Measurements from ENCODE around the gene COQ8B.
A peak's percentile ranks its signal among the peaks of the same experiment; 100 is the strongest.
"Not testable (repeated sequence)": the region's sequence is repeated elsewhere in the genome, so short reads cannot be mapped to it uniquely, and the experiment has no call there.

The COQ8B gene

DNA sequence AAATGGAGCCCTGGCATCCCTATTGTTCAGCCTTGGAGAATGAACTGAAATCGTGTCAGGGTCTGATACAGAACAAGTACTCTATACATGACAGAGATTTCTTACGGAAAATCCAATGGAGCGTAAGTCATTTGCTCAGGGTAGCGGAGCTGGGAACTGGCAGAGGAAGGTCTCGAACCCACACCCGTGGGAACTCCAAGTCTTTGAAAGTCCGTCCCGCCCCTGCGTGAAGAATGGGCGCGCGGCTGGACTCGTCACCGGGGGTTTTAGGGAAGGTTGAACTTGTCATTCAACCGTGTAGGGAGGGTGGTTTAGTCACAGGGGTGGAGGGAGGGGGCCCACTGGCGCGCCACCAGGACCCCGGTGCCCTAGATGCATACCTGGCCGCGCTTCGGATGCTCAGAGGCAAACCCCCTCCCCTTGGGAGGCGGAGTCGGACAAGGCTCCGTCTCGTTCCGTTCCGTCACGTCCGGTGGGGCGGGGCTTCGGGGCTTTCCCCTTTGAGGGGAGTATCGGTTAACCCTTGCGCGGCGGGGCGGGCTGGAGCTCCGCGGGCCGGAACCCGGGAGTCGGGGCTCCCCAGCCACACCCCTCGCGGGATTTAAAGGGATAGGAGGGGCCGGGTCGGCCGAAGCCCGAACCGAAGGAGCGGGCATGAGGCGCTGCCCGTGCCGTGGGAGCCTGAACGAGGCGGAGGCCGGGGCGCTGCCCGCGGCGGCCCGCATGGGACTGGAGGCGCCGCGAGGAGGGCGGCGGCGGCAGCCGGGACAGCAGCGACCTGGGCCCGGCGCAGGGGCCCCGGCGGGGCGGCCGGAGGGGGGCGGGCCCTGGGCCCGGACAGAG, at the start of gene COQ8B, which contains the start of gene ITPKC:
Gene COQ8B, minus strand, starts transcription at position 405 of the 843 bp plus-strand sequence. CDS start 2,254 bp downstream, outside the sequence.
Gene ITPKC, plus strand, starts transcription at position 631 of the 843 bp plus-strand sequence. Its CDS starts 24 bp downstream, at position 655.
- DNase-seq, result peak; percentile 95

DNA sequence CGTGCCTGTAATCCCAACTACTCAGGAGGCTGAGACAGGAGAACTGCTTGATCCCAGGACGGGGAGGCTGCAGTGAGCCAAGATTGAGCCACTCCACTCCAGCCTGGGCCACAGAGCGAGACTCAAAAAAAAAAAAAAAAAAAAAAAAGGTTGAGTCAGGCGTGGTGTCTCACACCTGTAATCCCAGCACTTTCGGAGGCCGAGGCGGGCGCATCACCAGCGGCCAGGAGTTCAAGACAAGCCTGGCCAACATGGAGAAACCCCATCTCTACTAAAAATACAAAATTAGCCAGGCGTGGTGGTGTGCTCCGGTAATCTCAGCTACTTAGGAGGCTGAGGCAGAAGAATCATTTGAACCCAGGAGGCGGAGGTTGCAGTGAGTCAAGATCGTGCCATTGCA, 49.7 kb upstream of the COQ8B start:
- DNase-seq, result not testable (repeated sequence)

GRCh38 chr19:40763963-40764362, 47.3 kb upstream of the COQ8B start:
- DNase-seq, result no peak

- no peak for DNase-seq
Observed at GRCh38 chr19:40763526-40763925, 46.8 kb upstream of the COQ8B start.

DNA sequence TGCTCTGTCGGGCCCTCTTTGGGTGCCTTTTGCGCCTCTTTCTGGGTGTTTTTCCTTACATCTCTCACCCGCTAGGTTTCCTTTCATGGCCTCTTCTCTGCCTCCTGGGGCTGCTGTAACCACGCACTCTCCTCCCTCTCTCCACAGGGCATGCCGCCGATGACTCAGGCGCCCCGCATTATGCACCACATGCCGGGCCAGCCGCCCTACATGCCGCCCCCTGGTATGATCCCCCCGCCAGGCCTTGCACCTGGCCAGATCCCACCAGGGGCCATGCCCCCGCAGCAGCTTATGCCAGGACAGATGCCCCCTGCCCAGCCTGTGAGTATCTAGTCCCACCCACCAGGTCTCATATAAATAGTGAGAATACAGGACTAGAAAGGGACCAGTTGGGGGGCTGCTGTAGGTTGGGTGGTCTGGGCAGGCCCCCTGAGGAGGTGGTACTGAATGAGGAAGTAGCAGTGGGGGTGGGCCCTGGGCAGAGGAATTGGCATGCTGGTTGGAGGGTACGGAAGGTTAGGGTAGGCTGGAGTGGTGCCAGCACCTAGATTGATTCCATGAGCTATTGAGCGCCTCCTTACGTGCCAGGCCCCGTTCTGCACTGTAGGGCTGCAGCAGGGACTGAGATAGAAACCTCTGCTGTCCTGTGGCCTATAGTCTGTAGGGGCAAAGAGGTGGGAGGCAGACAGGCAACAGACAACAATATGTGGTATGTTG, 46.2 kb upstream of the COQ8B start:
- DNase-seq, result no peak

GRCh38 chr19:40759352-40759751, 42.7 kb upstream of the COQ8B start:
- DNase-seq, result no peak

DNA sequence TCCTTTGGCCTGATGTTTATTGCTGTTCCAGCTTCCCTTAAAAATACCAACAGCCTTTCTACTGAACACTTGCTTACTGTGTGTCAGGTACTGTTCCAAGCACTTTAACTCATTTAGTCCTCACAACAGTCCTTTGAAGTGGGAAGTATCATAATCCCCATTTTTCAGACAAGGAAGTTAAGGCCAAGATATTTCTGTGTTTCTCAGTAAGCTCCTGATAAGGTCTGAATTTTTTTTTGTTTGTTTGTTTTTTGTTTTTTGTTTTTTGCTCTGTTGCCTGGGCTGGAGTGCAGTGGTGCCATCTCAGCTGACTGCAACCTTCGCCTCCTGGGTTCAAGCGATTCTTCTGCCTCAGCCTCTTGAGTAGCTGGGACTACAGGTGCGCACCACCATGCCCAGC, 41.8 kb upstream of the COQ8B start:
- DNase-seq, result no peak

DNA sequence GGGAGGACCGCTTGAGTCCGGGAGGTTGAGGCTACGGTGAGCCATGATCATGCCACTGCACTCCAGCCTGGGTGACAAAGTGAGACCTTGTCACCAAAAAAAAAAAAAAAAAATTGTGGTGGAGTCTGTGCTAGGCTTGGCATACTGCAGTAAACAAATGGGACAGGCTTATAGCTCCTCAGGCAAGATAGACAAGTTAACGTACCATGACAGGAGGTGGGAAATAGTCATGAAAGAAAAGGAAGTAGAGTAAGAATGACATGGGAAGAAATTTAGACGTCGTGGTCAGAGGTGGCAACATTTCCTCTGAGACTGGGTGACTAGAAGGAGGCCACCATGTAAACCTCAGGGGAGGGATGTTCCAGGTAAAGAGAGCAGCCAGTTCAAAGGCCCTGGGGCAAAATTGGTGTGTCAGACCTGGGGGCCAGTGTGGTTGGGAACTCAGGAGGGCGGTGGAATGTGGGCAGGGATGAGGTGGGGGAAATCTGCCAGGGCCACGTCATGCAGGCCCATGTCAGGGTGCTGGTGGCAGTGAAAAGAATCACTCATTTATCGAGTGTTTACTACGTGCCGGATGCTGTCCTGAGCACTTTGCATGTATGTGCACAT, 39.9 kb upstream of the COQ8B start:
- DNase-seq, result no peak

DNA sequence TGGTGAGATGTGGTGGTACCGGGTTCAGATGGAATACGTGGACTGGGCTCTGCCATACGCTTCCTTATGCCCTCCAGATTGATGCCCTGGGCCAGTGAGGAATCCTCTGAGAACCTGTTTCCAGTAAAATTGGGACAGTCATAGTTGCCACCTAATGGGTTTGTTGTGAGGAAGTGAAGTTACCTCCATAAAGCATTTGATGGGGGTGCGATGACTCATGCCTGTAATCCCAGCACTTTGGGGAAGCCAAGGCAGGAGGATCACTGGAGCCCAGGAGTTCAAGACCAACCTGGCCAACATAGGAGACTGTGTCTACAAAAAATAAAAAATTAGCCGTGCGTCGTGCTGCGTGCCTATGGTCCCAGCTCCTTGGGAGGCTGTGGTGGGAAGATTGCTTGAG, 39.1 kb upstream of the COQ8B start:
- DNase-seq, result no peak

DNA sequence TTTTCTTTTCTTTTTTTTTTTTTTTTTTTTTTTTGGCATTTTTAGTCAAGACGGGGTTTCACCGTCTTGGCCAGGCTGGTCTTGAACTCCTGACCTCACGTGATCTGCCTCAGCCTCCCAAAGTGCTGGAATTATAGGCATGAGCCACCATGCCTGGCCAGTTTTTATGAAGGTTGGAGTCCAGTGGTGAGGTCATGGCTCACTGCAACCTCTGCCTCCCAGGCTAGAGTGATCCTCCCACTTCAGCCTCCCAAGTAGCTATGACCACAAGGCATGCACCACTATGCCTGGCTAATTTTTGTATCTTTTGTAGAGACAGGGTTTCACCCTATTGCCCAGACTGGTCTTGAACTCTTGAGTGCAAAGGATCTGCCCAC, 38.5 kb upstream of the COQ8B start:
- no peak for DNase-seq

DNA sequence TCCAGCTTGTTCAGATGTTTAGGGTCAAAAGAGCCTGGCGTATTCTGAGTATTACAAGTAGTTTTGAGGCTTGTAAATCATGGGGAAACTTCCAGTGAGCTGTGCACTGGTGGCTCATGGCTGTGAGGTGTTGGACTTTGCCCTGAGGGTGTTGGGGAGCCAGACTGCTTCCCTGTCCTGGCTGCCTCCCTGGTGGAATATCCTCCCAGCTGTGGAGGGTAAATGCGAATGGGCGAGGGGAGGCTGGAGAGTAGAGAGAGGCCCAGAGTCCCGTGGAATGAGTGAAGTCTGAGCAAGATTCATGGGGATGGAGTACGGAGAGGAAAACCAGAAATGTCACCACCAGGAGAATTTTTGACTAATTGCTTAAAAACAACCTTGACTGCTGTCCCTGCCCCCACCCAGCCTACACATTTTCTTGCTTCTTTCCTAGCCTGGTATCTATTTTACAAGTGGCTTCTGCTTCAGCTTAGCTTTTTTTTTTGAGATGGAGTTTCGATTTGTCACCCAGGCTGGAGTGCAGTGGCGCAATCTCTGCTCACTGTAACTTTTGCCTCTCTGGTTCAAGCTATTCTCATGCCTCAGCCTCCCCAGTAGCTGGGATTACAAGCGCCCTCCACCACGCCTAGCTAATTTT, 38.0 kb upstream of the COQ8B start:
- no peak for DNase-seq

DNA sequence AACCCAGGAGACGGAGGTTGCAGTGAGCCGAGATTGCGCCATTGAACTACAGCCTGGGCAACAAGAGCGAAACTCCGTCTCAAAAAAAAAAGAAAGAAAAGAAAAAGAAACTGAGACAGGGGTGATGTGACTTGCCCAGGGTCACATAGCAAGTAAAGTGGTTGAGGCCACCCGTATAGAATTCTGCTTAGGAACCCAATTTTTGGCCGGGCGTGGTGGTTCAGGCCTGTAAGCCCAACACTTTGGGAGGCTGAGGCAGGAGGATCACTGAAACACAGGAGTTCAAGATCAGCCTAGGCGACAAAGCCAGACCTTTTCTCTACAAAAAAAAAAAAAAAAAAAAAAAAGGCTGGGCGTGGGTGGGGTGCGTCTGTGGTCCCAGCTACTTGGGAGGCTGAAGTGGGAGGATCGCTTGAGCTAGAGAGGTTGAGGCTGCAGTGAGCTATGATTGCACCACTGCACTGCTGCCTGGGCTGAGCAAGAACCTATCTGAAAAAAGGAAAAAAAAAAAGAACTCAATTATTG, 35.6 kb upstream of the COQ8B start:
- no peak for DNase-seq

- DNase-seq, result peak; percentile 99
Observed at GRCh38 chr19:40750874-40751537, 34.3 kb upstream of the COQ8B start, which contains the start of gene SNRPA. Gene SNRPA (plus strand): TSS chr19:40751203. CDS start chr19:40751409, 206 bp downstream.

- DNase-seq, result peak; percentile 99
Observed at GRCh38 chr19:40750058-40750873, 33.6 kb upstream of the COQ8B start, which contains the start of gene ACTMAP. Gene ACTMAP (minus strand): TSS chr19:40750477. CDS start chr19:40749803, 674 bp downstream.

GRCh38 chr19:40747536-40747935, 30.9 kb upstream of the COQ8B start:
- DNase-seq, result no peak

DNA sequence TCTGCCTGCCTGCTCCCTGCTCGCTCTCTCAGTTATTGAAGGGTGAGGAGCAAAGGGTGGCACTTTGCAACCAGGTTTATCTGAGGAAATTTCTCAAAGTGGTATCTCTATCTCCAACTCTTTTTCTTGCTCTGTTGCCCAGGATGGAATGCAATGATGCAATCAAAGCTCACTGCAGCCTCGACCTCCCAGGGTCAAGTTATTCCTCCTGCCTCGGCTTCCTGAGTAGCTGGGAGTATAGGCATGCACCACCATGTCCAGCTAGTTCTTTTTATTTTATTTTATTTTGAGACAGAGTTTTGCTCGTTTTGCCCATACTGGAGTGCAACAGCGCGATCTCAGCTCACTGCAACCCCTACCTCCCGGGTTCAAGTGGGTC, 28.7 kb upstream of the COQ8B start:
- DNase-seq, result no peak

DNA sequence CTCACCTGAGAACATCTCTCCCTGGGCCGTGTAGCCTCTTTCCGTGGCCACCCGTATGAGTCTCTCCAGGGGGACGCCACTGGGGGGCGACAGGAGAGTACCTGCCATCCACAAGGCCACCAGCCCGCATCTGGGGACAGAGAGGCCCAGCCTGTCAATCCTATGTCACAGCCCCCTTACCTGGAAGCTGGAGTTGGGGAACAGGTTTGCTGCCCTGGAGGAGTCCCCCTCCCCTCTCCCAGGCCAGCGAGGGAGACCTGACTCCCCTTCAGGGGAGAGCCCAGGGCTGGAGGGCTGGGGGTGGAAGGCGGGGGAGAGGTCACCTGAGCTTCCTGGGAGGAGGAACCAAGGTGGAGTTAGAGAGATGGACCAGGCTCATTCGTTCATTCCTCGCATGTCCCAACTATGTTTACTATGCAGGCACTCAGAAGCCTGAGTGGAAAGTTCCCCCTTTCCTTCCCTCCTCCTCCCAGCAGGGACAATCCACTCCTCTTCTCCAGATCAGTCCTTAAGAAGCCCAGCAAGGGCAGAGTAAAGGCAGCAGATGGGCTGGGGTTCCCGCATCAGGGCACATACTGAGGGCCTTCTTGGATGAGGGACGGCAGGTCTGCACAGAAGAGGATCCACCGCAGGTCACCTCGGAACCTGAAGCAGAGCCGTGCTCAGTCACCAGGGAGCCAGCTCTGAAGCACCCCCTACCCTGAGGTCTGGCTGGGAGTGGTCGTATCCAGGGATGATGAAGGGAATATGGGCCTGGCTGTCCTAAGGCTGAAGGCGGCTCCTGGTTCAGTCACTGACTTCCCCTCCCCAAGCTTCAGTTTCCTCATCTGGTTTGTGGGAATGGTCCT, 28.1 kb upstream of the COQ8B start:
- no peak for DNase-seq

DNA sequence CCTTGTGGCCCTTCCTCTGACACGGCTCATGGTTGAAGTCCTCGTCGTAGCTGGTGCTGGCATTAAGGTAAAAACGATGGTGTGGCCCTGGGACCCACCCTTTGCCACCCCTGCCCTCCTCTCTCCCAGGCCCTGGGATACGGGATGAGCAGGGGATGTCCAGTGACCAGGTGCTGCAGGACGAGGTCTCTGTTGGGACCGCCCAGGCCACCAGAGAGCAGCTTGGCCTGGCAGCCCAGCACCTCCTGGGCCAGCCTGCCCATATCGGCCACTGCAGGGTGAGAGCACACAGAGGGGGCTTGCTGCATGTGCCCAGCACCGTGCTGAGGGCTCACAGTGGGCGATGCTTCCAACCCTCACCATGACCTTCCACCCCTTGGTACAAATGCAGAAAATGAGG, 27.2 kb upstream of the COQ8B start:
- DNase-seq, result no peak

DNA sequence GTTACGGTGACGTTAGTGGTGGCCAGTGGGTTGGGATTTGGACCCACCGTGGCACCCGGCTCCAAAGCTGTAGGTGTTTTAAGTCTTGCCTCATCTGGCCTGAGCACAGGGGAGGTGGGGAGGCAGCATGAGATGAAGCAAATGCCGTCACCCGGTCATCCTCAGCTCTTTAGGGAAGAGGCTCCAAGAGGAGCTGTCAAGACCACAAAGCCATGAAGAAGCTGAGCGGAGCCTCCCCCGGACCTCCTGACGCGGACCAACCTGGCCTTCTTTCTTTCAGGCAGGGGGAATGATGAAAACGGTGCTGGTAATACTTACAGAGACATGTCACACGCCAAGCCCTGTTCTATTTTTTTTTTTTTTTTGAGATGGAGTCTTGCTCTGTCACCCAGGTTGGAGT, 26.2 kb upstream of the COQ8B start:
- no peak for DNase-seq

DNA sequence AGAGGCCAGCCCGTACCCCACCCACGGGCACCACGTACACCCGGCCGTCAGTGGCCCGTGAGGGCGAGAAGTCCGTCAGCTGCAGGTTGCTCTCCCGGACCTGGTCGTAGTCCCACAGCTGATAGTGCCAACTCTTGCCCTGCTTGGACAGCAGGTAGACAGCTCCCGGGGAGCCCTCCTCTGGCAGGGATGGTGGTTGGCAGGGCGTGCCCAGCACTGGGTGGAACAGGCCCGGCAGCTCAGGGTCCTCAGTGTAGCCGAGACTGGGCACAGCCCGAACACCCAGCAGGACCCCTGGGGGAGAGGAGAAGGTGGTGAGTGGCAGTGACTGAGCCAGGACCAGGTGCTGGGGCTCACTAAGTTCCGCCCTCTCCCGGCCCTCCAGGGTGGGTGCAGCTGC, 25.8 kb upstream of the COQ8B start:
- DNase-seq, result no peak
